ENCODE data around the gene HSD3B2.

Gene HSD3B2

DNA sequence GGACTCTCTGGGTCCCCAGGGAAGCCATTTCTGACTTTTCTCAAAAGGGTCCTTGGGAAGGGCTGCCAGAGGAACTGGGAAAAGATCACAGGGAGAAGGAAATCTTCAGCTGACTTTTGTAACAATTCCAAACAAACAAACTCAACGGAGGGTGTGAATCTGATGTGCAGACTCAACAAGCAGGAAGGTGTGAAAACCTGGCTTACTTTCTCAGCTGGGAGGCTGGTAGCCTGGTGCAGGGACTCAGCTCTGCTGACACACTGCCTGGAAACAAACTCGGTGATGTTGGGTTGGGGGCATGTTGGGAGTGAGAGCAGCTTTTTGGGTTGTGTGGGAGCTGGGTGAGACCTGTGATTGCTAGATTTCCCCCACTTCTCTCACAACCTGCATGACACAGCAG lies 10.2 kb upstream of the HSD3B2 start:
- DNase-seq = no peak

DNA sequence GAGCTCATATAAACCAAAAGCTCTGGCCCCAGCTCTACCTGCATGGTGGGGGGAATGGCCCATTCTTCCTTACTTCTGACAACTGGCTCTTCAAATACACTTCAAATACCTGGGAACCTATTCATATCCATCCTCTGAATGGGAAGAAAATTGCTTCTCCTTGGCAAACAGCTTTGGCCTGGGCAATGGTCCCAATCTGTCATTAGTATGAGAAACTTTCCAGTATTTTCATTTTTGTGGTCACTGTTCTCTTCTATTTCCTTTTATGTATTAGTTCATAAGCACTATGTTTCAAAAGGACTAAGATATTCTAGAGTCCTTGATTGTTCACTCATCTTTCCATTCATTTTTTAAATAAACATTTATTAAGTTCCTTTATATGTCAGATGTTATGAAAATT lies 5.2 kb upstream of the HSD3B2 start:
- DNase-seq = no peak

DNA sequence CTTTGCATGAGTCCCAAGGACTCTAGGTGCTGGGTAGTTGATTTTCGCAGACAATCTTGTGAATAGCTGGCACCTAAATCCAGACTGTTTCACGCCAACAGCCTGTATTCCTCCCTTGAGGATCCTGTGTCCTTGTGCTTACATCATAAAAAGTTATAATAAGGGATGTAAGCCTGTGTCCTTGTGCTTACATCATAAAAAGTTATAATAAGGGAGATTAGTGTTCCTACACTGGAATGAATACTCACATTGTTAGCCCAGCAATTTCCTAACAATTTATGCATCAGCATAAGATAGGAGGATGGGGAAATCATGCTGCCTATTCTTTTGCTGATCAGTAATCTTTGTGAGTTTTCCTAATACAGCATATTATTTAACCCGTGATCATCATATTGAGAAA lies 4.0 kb upstream of the HSD3B2 start:
- no peak for DNase-seq

DNA sequence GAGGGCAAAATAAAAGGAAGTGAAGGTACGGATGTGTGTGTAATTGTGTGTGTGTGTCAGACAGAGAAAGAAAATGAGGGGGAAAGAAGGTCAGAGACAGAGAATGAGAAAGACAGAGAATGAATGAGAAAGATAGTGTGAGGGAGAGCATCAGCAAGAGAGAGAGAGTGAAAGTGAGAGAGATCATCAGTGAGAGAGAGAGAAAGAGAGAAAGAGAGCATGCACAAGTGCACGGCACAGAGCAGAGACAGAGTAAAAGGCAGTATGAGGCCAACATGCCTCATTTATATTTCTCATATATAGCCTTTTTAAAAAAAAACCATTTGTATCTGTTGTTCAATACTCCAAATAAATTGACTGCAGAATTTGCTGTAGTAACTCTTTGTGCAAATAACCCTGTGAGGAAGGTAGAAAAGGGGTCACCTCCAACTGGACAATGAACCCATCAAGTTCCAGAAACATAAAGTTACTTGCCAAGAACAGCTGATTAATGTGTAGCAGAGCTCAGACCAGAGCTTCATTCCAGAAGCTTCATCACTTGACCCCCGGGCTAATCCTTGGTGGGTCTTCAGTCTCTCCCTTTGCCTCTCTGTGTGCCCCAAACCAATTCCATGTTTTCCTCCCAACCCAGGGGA lies 1.2 kb downstream of the HSD3B2 start:
- DNase-seq = no peak

DNA sequence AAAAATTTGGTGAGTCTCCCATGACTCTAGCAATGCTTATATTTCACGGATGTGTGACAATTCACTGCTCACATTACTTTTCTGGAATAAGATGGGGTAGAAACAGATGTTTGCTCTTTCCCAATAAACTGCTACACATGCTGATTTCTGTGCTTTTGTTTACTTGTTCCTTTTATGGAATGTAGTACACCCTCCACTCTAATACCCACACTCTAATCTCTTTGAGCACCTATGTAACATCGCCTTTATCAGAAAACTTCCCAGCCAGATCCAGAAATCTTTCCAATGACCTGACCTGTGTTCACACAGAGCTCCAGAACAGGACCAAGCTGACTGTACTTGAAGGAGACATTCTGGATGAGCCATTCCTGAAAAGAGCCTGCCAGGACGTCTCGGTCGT lies 4.2 kb downstream of the HSD3B2 start:
- no peak for DNase-seq

DNA sequence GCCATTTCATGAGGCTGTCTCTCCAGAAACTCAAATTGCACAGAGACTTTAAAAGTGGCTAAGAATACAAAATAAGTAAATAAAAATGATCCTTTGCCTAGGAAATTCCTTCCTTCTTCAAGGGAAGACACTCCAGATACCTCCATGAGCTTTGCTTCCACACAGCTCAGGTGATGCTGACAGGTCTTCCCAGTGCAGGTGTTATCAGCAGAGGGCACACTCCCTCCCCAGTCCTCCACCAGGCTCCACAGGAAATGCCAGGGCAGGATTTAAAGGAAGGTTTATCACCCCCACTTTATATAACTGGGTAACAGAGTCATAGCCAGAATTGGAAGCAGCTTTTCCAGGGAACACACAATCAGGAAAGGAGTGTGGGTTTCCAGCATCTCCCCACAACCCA lies 5.7 kb downstream of the HSD3B2 start:
- no peak for DNase-seq

DNA sequence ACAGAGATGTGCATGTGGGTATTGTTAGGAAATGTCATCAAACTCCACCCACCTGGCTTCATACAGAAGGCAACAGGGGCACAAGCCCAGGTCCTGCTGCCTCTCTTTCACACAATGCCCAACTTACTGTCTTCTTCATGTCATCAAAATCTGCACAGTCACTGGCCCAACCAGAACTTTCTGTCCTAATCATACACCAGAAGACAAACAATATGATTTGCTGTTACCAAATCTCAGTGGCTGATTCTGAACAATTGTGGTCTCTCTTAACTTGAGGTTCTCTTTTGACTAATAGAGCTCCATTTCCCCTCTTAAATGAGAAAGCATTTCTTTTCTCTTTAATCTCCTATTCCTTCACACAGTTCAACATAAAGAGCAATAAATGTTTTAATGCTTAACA lies 7.7 kb downstream of the HSD3B2 start:
- no peak for DNase-seq

DNA sequence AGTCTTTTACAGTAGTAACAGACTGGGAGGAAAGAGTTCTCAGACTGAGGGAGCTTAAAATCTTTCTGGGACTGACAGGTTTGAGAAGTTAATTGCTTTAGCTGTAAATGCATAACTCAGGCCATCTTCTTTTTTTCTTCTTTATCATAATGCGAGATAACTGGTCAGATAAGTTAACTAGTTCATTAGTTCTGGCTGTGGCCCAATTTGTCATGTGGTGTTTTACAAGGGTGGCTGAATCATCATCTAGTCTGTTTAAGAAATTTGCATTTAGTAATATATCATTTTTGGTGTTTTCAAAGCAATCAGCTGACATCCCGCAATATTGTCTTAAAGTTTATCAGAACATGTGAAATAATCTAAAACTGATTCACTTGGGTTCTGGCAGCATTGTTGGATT lies 14.0 kb downstream of the HSD3B2 start:
- DNase-seq = no peak

DNA sequence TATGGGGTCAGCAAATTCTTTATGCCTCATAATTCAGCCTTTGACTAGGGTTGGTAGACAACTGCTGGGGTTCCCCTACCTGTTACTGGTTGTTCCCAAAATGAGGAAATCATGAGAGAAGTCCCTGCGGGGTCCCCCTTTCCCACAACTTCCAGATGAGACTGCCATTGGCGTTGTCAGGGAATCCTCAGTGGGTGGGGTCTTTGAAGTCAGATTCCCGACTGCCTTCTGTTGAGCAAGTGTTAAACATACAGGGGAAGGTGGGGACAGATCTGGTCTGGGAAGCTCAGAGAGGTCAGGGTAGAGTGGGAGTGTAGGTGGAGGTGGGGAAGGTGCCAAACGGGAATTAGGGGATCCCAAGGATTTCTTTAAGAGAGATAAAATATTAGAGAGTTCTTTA lies 14.7 kb downstream of the HSD3B2 start:
- DNase-seq = no peak

DNA sequence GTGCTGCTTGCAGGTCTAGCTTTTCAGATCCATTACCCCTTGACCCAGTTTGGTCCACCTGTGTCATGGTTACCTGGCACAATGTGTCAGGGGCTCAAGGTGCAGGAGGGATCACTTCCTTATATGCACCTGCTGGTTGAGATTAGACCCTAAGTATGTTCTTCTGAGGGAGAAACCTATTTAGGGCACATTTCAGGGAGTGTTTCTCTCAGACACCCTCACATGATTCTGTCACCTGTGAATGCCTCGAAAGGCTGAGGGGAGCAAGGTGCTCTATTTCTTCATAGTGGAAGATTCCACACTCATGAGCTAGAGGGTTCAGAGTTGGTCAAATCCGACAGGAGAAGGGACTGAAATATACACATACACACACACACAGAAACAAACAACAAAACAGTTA lies 15.5 kb downstream of the HSD3B2 start:
- DNase-seq = no peak

DNA sequence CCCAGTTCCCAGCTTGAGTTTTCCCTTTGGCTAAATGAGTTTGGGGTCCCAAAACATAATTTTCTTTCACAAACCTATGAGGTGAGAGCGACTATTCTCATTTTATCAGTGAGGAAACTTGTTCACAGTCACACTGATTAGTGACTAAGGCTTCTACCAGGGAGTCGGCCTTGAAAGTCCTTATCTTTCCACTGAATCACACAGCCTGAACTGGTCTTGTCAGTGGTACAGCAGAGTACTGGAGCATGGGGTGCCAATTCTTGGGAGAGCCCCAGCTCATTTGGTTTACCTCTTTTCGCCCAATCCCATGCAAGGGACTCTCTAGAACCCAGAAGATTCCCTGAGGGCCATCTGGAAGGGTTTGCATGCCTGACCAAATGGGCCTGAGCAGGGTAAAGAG lies 16.9 kb downstream of the HSD3B2 start:
- DNase-seq = no peak

DNA sequence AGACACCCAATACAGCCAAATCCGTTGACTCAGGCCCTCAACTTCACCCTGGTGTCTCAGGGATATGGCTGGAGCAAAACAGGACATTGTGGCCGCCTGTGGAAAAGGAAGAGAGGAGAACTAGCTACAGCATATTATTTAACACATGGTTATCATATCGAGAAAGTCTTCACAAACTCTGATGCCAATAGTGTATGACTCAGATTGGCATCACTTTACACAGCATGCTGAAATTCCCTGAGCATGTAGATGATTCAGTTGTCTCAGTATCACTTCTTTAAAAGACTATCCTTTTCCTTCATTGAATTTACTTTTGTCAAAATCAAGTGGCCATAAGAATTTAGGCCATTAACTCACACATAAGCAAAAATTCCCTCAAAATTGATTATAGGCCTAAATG lies 20.1 kb downstream of the HSD3B2 start:
- DNase-seq = no peak

DNA sequence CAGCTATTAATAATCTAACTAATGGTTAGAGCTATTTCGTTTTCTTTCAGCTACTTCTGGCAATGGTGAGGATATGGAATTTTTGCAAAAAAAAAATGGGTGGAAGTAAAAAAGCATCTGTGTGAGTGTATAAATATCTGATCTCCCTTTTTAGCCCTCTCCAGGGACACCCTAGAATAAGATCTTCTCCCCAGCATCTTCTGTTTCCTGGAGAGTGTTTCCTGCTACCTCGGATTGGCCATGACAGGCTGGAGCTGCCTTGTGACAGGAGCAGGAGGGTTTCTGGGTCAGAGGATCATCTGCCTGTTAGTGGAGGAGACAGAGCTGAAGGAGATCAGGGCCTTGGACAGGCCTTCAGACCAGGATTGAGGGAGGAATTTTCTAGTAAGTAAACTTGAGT lies 23.8 kb downstream of the HSD3B2 start:
- no peak for DNase-seq

DNA sequence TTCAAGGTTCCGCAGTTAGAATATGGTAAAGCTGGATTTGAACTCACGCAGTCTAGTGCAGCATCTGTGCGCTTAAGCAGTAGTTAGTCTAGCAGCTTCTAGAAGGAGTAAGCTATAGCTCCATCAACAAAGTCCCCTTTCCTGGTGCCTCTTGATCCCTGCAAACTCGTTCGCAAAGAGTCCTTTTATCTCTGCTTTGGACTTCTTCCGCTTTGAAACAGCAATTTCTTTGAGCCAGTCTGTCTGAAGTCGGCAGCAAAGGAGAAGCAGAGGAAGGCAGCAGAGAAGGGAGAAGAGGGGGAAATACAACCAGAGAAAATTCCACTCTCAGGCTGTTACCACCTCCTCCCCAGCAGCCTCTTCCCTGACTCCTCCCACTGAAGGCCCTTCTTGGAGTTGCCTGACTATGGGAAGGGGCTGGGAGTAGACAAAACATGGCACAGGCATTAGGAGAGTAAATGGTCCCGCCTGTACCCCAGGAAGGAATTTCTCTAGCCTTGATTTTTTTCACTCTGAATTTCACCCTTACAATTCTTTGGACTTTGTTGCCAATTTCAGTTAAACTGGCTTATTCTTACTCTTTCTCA lies 25.9 kb downstream of the HSD3B2 start:
- no peak for DNase-seq

DNA sequence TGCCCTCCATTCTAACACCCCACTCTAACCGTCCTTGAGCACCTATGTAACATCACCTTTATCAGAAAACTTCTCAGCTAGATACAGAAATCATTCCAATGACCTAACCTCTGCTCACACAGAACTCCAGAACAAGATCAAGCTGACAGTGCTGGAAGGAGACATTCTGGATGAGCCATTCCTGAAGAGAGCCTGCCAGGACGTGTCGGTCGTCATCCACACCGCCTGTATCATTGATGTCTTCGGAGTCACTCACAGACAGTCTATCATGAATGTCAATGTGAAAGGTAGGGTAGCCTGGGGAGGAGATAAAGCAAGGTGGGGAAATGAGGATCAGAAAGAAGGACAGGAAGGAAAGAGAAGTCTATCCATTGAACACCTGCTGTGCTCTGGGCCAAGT lies 27.8 kb downstream of the HSD3B2 start:
- DNase-seq = no peak

DNA sequence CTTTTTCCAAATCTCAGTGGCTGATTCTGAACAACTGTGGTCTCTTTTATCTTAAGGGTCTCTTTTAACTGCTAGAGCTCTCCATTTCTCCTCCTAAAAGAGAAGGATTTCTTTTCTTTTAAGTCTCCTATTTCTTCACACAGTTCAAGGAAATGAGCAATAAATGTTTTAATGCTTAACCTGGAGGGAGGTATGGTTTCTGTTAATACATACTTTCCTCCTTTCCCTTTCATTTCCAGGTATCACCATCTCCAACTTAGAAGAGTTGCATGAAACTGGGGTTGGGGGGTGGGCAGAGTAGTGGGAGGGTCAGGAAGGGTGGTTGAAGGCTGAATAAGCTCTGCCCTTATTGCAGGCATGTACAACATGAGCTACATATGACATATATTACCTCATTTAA lies 31.4 kb downstream of the HSD3B2 start:
- DNase-seq = no peak

DNA sequence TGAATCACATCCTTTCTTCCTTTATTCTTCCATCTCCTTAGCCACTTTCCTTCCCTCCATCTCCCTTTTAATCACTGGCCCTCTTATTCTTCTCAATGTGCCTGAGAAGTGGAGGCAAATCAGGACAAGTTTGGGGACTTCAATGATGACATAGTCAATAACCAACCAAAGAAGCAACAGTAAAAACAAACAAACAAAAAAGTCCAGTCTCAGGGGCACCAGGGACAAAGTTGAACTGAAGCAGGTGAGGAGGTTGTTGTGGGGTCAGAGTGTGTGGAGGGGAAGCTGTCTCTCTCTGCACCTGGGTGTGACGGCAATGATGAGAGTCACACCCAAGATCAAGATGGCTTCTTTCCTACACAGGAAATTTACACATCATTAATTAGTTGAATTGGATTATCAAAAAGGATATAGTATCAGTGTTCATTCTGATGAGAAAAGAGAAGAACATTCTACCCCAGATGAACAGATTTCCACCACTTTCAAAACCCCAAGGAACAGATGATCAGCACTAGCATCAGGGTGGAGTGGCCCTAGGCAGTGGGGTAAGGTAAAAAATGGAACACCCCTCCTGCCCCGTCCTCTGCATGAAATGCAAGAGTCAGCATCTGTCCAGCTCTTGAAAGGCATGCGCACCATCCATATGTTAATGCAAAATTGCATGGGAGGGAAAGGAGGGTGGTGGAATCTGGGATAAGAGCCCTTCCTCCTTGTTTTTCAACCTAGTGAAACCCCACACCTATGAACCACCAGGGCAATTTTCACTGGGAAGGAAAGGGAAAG lies 32.6 kb downstream of the HSD3B2 start:
- no peak for DNase-seq

DNA sequence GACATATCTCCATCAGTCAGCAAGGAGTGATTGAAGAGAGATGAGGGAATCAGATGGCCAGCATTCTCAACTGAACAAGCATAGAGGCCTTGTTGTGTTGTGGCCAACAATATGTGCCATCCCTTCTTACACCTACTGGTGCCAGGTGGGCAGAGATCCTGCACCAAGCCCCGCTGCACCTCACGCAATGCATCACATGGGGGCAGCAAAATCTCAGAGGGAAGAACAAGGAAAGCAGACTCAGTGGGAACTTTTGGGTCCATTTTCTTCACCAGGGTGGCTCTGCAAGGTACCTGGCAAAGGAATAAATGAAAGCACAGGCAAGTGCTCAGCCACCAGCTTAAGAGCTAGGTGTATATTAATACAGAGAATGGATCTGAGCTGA lies 33.2 kb downstream of the HSD3B2 start:
- DNase-seq = no peak

DNA sequence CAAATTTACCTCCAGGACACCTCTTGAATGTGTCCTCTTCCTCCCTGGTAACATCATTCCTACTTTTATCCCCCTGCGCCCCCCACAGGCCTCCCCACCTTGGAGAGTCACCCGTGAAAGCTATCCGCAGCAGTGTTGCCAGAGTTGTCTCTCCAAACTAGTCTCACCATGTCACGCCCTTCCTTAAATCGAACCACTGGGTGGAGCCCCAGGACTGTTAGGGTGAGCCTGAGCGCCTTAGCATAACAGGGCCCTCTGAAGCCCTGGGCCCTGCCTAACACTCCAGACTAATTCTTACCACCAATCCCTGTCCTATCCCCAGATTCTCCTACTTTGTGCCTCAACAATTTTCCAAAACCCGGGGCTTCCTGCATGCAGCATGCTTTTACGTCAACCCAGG lies 35.0 kb downstream of the HSD3B2 start:
- DNase-seq = no peak

DNA sequence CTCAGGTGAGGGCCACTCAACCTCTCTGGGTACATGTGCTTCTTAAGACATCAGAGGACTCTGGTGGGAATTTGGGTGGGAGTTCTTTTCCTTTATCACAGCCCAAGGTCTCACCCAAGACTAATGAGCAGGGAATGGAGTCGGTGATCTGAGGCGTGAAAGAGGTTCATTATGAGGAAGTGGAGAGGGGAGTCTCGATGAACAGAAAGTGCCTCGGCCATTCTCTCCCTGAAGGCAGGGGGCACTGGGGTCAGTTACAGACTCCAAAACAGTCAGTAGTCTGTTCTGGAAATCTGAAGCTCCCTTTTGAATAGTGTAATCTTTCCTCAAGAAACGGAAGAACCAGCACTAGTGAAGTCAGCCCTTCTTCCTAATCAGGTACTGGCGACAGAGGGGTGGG lies 36.2 kb downstream of the HSD3B2 start:
- no peak for DNase-seq

DNA sequence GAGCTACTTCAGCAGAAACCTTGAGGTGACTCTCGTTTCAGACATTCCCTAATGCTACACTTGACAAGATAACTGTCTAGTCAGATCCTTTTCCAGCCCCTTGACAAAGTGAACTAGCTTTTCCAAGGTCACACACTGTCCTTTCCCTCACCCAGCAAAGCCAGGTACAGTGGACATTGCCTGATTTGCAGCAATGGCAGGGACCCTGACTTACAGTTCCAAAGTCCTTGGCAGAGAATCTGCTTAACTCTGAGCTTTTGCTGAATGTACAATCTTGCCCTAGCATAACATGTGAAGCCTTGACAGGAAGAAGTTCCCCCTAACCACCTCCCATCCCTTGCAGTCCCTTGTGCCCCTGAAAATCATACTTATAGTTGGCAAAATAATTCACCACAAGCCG lies 37.1 kb downstream of the HSD3B2 start:
- no peak for DNase-seq

DNA sequence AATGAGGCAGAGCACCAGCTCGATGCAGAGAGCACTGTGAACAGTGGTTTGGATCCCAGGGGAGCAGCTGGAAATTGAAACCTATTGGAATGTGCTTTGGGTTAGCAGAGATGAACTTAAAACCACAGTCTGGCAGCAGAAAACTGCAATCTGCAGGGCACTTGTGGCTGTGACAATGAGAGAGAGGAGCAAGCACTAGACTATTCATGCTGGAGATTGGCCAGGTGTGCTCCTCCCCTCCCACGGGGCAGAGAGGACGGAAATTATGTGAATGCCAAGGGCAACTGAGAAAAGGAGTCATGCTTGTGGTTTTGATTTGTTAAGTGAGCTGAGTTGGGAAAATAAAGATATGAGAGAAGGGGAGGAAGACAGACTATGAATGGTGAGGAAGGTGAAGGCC lies 38.1 kb downstream of the HSD3B2 start:
- DNase-seq = peak; percentile 62

DNA sequence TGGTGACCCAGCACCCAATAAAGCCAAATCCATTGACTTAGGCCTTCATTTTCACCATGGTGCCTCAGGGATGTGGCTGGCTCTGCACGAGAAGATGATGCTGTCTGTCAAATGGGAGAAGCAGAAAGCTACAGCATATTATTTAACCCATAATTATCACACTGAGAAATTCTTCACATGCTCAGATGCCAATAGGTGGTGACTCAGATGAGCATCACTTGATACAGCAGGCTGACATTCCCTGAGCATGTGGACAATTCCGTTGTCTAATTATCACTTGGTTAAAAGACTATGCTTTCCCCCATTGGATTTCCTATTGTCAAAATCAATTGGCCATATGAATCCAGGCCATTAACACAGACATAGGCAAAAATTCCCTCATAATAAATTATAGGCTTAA lies 48.0 kb downstream of the HSD3B2 start:
- DNase-seq = no peak

DNA sequence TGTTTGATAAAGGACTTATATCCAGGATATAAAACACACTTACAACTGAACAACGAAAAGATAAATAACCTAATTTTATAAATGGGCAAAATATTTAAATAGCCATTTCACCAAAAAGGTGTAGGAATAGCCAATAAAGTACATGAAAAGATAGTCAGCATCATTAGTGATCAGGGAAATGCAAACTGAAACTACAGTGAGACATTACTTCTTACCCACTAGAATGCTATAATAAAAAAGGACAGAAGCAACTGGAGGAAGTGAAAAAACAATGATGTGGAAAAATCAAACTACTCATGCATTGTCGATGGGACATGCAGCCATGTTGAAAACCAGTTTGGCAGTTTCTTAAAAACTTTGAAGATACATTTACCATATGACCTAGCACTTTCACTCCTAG lies 48.6 kb downstream of the HSD3B2 start:
- DNase-seq = no peak

DNA sequence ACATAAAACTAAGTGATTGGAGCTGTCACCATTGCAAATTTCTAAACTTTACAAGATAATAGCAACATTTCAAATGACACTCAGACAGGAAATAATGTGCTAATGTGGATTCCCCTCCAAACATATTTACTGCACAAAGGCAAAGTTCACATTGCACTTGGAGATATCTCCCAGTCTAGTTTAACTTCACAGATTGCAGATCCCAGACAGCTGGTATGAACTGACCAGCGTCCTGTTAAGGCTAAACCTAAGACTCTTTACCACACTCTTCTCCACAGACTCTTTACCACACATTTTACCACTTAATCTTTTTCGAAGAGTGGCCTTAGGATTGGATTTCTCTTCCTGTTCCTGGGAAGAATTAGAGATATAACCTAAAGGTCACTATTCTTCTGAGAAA lies 51.5 kb downstream of the HSD3B2 start:
- no peak for DNase-seq

Measured in NCI-H2029 treated with DMSO at 0.1 percent for 48 hours (cell line).